Trophoblast cell (in vitro differentiated cells and primary cell): ENCODE measurements around the gene ZBTB12. TPM values are rescaled to one million over a fixed set of nuclear protein-coding genes. Genes with fewer than 3 reads are reported as not detected.

ENCODE experiments used
- DNase-seq, 2 donors: peaks; one replicate each; pipeline ENCODE4 v3.0.0-alpha.2; 2016
- H2AFZ ChIP-seq: 2 replicates; pipeline ENCODE4 v1.6.1; 2013; ENCODE audit warnings: low read length, moderate library complexity, mild to moderate bottlenecking; ENCODE audit not compliant: insufficient read depth, poor library complexity
- H2AK5ac ChIP-seq: 2 replicates; pipeline ENCODE4 v1.6.1; 2013; ENCODE audit warnings: mild to moderate bottlenecking, low read length
- H2BK120ac ChIP-seq: 2 replicates; pipeline ENCODE4 v1.6.1; 2013; ENCODE audit warnings: low read length, mild to moderate bottlenecking, moderate library complexity; ENCODE audit not compliant: insufficient read depth, poor library complexity
- H2BK12ac ChIP-seq: 2 replicates; pipeline ENCODE4 v1.6.1; 2013; ENCODE audit warnings: mild to moderate bottlenecking, low read length, moderate library complexity
- H2BK5ac ChIP-seq: 2 replicates; pipeline ENCODE4 v1.6.1; 2013; ENCODE audit warnings: low read length, low read depth, moderate library complexity, mild to moderate bottlenecking; ENCODE audit not compliant: poor library complexity
- H3K14ac ChIP-seq: 2 replicates; pipeline ENCODE4 v1.6.1; 2013; ENCODE audit warnings: mild to moderate bottlenecking, low read length
- H3K18ac ChIP-seq: 2 replicates; pipeline ENCODE4 v1.6.1; 2013; ENCODE audit warnings: mild to moderate bottlenecking, low read length
- H3K23ac ChIP-seq: 2 replicates; pipeline ENCODE4 v1.6.1; 2013; ENCODE audit warnings: low read length
- H3K27ac ChIP-seq: 2 replicates; pipeline ENCODE4 v1.5.1; 2013; ENCODE audit warnings: low read depth, mild to moderate bottlenecking, inconsistent platforms, low read length, moderate library complexity
- H3K27me3 ChIP-seq: 2 replicates; pipeline ENCODE4 v1.6.1; 2013; ENCODE audit warnings: inconsistent platforms, mild to moderate bottlenecking, low read length, moderate library complexity; ENCODE audit not compliant: insufficient read depth
- H3K36me3 ChIP-seq, 2 experiments: 1 replicate in 1 of 2; 2 replicates in 1 of 2; pipeline ENCODE4 v1.6.1; 2013; ENCODE audit warnings: low read length in 2 of 2, mild to moderate bottlenecking in 2 of 2, moderate library complexity in 1 of 2; ENCODE audit not compliant: insufficient read depth in 2 of 2, control insufficient read depth in 1 of 2
- H3K4ac ChIP-seq: 2 replicates; pipeline ENCODE4 v1.6.1; 2013; ENCODE audit warnings: low read depth, mild to moderate bottlenecking, low read length, moderate library complexity
- H3K4me1 ChIP-seq, 2 experiments: 1 replicate in 1 of 2; 2 replicates in 1 of 2; pipeline ENCODE4 v1.6.1; 2013; ENCODE audit warnings: low read length in 2 of 2, mild to moderate bottlenecking in 2 of 2, moderate library complexity in 1 of 2; ENCODE audit not compliant: insufficient read depth in 2 of 2, control insufficient read depth in 1 of 2
- H3K4me2 ChIP-seq: 2 replicates; pipeline ENCODE4 v1.6.1; 2013; ENCODE audit warnings: inconsistent platforms, mild to moderate bottlenecking, low read length, moderate library complexity
- H3K4me3 ChIP-seq: 2 replicates; pipeline ENCODE4 v1.5.1; 2013; ENCODE audit warnings: mild to moderate bottlenecking, low read depth, low read length, inconsistent platforms
- H3K79me1 ChIP-seq: one replicate; pipeline ENCODE4 v1.6.1; 2013; ENCODE audit warnings: low read length
- H3K79me2 ChIP-seq: 2 replicates; pipeline ENCODE4 v1.6.1; 2013; ENCODE audit warnings: low read length, mild to moderate bottlenecking; ENCODE audit not compliant: control insufficient read depth, insufficient read depth, poor library complexity
- H3K9ac ChIP-seq: 2 replicates; pipeline ENCODE4 v1.6.1; 2013; ENCODE audit warnings: mild to moderate bottlenecking, low read length
- H3K9me3 ChIP-seq: 2 replicates; pipeline ENCODE4 v1.6.1; 2013; ENCODE audit warnings: low read depth, mild to moderate bottlenecking, control low read depth, inconsistent platforms, low read length; ENCODE audit not compliant: insufficient read depth
- H4K12ac ChIP-seq: 2 replicates; pipeline ENCODE4 v1.6.1; 2013; ENCODE audit warnings: low read depth, mild to moderate bottlenecking, low read length, moderate library complexity
- H4K8ac ChIP-seq: 2 replicates; pipeline ENCODE4 v1.6.1; 2013; ENCODE audit warnings: low read depth, mild to moderate bottlenecking, low read length, moderate library complexity
- H4K91ac ChIP-seq: one replicate; pipeline ENCODE4 v1.6.1; 2013; ENCODE audit warnings: low read depth, mild to moderate bottlenecking, low read length, moderate library complexity
- WGBS: extraction: QIAGEN DNeasy Blood & Tissue Kit; methylation state at CpG from one replicate; pipeline ENCODE4 v1.1.7; 2013; ENCODE audit warnings: missing lambda C conversion rate; ENCODE audit not compliant: insufficient read length, insufficient coverage; ENCODE audit errors: extremely low coverage; 5-methylcytosine and 5-hydroxymethylcytosine counted together
- polyA plus RNA-seq: library from polyadenylated mRNA; stranded (reverse); fragments of 200-250 nt; gene quantifications from 2 replicates; pipeline ENCODE4 v1.2.3, GENCODE V29; 2013

Gene ZBTB12
- 3.4 and 4.2 TPM in 2 replicates for polyA plus RNA-seq

- Histone ChIP-seq H3K4me3 (peak within 1 kb of the TSS; percentile 76), H3K23ac (no peak within 1 kb of the TSS), H4K91ac (peak within 1 kb of the TSS; percentile 77), H3K14ac (peak within 1 kb of the TSS; percentile 81), H3K18ac (peak within 1 kb of the TSS; percentile 76), H2BK12ac (no peak within 1 kb of the TSS), H4K12ac (peak within 1 kb of the TSS; percentile 63), H2BK120ac (peak within 1 kb of the TSS; percentile 5), H3K79me2 (peaks cover 7% of the 10 kb centered on the region), H2AFZ (peak within 1 kb of the TSS; percentile 87), H3K9me3 (peaks cover 4% of the 10 kb centered on the region), H3K36me3 (peaks cover 4 to 5% of the 10 kb centered on the region in 2 experiments), H4K8ac (peak within 1 kb of the TSS; percentile 61), H3K4me2 (peak within 1 kb of the TSS; percentile 78), H3K27ac (peak within 1 kb of the TSS; percentile 71), H3K27me3 (no peaks in the 10 kb centered on the region), H3K4ac (peak within 1 kb of the TSS; percentile 65), H3K9ac (peak within 1 kb of the TSS; percentile 50), H3K4me1 (peaks cover 11 to 12% of the 10 kb centered on the region in 2 experiments), H2BK5ac (no peak within 1 kb of the TSS), H3K79me1 (peaks cover 18% of the 10 kb centered on the region), H2AK5ac (peak within 1 kb of the TSS; percentile 83)
- peak; percentile 54 to 67 for DNase-seq
- no CpG with 5 or more reads among the region's 77 CpGs for WGBS
Measured at GRCh38 chr6:31901953-31902643, at the start of gene ZBTB12. ZBTB12 (minus strand) TSS chr6:31902086; CDS start chr6:31901305, 781 bp downstream.

- H2AK5ac ChIP-seq, result no peak overlapping the region
- no peak overlapping the region for H4K12ac ChIP-seq
- no peak overlapping the region for H3K4me2 ChIP-seq
- H2BK12ac ChIP-seq, result no peak overlapping the region
- H3K14ac ChIP-seq, result no peak overlapping the region
- peaks cover 0 to 2% of the 10 kb centered on the region in 2 experiments for H3K4me1 ChIP-seq
- no peaks in the 10 kb centered on the region for H3K27me3 ChIP-seq
- whole genome bisulfite sequencing, result no CpG with 5 or more reads among the region's 7 CpGs
- H3K4me3 ChIP-seq, result no peak overlapping the region
- H3K79me2 ChIP-seq, result no peaks in the 10 kb centered on the region
- peaks cover 2% of the 10 kb centered on the region for H3K9me3 ChIP-seq
- no peak overlapping the region for H3K27ac ChIP-seq
- no peak overlapping the region for H4K8ac ChIP-seq
- H2BK120ac ChIP-seq, result no peak overlapping the region
- H4K91ac ChIP-seq, result no peak overlapping the region
- H3K4ac ChIP-seq, result no peak overlapping the region
- H3K79me1 ChIP-seq, result peaks cover 4% of the 10 kb centered on the region
- H2BK5ac ChIP-seq, result no peak overlapping the region
- no peak overlapping the region for H3K23ac ChIP-seq
- H3K9ac ChIP-seq, result no peak overlapping the region
- H3K18ac ChIP-seq, result no peak overlapping the region
- H2AFZ ChIP-seq, result no peak overlapping the region
- no peak for DNase-seq
- H3K36me3 ChIP-seq, result peaks cover 23 to 42% of the 10 kb centered on the region in 2 experiments
Measured at GRCh38 chr6:31949926-31950548, 48.2 kb upstream of the ZBTB12 start.

- no peak overlapping the region for H2BK12ac ChIP-seq
- H3K9ac ChIP-seq, result no peak overlapping the region
- H3K27me3 ChIP-seq, result no peaks in the 10 kb centered on the region
- H2BK120ac ChIP-seq, result no peak overlapping the region
- peak; percentile 93 to 99 for DNase-seq
- no peak overlapping the region for H2AFZ ChIP-seq
- H3K79me1 ChIP-seq, result peaks cover 4% of the 10 kb centered on the region
- no CpG with 5 or more reads among the region's 6 CpGs for WGBS
- H3K27ac ChIP-seq, result no peak overlapping the region
- H3K79me2 ChIP-seq, result no peaks in the 10 kb centered on the region
- peaks cover 0 to 2% of the 10 kb centered on the region in 2 experiments for H3K4me1 ChIP-seq
- H3K36me3 ChIP-seq, result peaks cover 15 to 31% of the 10 kb centered on the region in 2 experiments
- no peak overlapping the region for H4K8ac ChIP-seq
- H3K18ac ChIP-seq, result no peak overlapping the region
- H3K23ac ChIP-seq, result no peak overlapping the region
- peaks cover 2% of the 10 kb centered on the region for H3K9me3 ChIP-seq
- H2AK5ac ChIP-seq, result no peak overlapping the region
- H3K14ac ChIP-seq, result no peak overlapping the region
- H2BK5ac ChIP-seq, result no peak overlapping the region
- no peak overlapping the region for H3K4ac ChIP-seq
- no peak overlapping the region for H4K12ac ChIP-seq
- no peak overlapping the region for H4K91ac ChIP-seq
- H3K4me3 ChIP-seq, result no peak overlapping the region
- no peak overlapping the region for H3K4me2 ChIP-seq
Measured at GRCh38 chr6:31948753-31949413, 47.0 kb upstream of the ZBTB12 start.

- no peak overlapping the region for H3K9ac ChIP-seq
- peaks cover 0 to 2% of the 10 kb centered on the region in 2 experiments for H3K4me1 ChIP-seq
- H4K91ac ChIP-seq, result no peak overlapping the region
- no peak overlapping the region for H3K4me2 ChIP-seq
- H2BK12ac ChIP-seq, result no peak overlapping the region
- H3K79me2 ChIP-seq, result no peaks in the 10 kb centered on the region
- DNase-seq, result no peak
- H3K9me3 ChIP-seq, result peaks cover 2% of the 10 kb centered on the region
- H2BK120ac ChIP-seq, result no peak overlapping the region
- no peak overlapping the region for H3K14ac ChIP-seq
- no peak overlapping the region for H3K27ac ChIP-seq
- no peak overlapping the region for H2AFZ ChIP-seq
- H3K79me1 ChIP-seq, result peaks cover 4% of the 10 kb centered on the region
- no peak overlapping the region for H3K4ac ChIP-seq
- H2AK5ac ChIP-seq, result no peak overlapping the region
- no peak overlapping the region for H4K12ac ChIP-seq
- no peak overlapping the region for H4K8ac ChIP-seq
- no peak overlapping the region for H3K23ac ChIP-seq
- H3K36me3 ChIP-seq, result peaks cover 12 to 25% of the 10 kb centered on the region in 2 experiments
- H3K18ac ChIP-seq, result no peak overlapping the region
- no peak overlapping the region for H2BK5ac ChIP-seq
- no CpG with 5 or more reads among the region's 5 CpGs for WGBS
- H3K4me3 ChIP-seq, result no peak overlapping the region
- H3K27me3 ChIP-seq, result no peaks in the 10 kb centered on the region
Measured at GRCh38 chr6:31948306-31948705, 46.4 kb upstream of the ZBTB12 start.
